GM18499 (cell line): ENCODE data around the gene EPN1.

Source experiments
- ATAC-seq: cut with Tn5 transposase; IDR thresholded peaks from one replicate; pipeline ENCODE4 v1.9.1; 2021; ENCODE audit warnings: moderate number of reproducible peaks; ENCODE audit not compliant: insufficient read depth, unreplicated experiment

The EPN1 gene

GRCh38 chr19:55674841-55675660 lies at the start of gene EPN1:
Gene EPN1, plus strand, starts transcription at chr19:55675226. Its CDS starts 3,402 bp downstream, at chr19:55678628.
- no peak for ATAC-seq

DNA sequence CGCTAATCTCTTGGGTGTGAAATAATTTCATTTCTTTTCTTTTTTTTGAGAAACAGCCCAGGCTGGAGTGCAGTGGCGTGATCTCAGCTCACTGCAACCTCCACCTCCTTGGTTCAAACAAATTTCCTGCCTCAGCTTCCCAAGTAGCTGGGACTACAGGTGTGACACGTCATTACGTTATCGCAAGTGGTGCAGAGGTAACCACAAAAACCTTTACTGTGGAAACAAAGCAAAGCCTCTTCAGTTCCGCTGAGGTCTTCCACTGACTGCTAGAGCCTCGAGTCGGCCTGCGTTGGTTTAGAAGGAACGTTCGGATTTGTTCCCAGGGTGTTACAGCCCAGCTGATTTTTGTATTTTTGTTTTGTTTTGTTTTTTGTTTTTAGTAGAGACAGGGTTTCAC lies 48.7 kb upstream of the EPN1 start:
- no peak for ATAC-seq

DNA sequence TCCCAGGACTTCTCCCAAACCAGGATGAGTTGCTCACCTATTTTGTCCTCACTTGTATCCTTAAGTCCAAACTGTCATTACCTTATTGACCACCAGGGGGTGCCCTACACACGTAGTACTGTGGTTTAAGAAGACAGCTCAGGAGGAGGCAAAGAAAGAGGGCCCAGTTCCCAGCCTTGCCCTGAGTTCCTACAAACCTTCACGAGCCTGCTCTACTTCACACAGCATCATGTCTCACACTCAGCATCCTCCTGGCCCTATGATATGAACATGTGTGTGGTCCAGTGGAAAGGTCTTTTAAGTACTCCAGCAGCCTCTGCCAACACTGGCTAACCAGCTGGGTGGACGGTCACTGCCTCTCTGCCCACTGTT lies 42.6 kb upstream of the EPN1 start:
- no peak for ATAC-seq

- no peak for ATAC-seq
Observed at GRCh38 chr19:55633861-55634260, 41.2 kb upstream of the EPN1 start.

- no peak for ATAC-seq
Observed at GRCh38 chr19:55635334-55635717, 39.7 kb upstream of the EPN1 start.

DNA sequence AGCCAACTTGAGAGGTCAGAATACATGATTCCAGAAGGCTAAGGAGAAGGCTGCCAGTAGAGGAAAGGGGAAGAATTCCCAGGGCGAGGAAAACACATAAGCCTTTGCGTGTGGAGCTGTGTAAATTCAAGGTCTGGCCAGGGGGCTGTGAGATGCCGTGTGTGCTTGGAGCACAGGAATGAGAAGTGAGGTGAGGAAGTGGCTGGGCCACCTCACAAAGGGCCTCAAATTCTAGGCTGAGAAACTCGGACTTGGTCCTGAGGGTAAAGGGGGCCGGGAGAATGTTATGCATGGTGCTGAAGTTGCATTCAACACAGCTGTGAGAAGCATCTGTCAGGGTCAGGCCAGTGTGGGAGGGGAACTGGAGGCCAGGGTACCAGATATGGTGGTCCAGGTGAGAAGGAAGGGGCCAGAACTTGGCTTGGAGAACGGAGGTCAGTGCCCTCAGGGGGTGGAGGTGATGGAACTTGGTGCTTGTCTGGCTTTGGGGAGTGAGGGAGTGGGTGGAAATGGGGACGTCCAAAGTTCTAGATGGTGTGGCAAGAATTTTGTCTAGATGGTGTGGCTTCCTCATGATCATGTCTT lies 39.1 kb upstream of the EPN1 start:
- ATAC-seq = no peak

DNA sequence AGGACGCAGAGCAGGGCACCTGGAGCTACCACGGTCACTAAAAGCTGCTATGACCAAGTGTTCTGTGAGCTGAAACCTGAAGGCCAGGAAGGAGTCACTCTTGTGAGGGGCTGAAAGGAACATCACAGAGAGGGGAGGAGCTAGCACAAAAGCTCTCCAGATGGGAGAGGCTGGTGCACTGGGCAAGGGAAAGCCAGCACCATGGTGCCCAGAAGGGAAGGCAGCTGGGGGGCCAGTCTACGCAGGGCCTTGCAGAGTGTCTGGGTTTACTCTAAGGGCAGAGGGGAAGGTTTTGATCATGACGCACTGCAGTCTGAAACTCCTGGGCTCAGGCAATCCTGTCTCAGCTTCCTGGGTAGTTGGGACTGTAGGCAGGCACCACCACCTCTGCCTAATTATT lies 38.3 kb upstream of the EPN1 start:
- no peak for ATAC-seq

GRCh38 chr19:55637534-55637933 lies 37.5 kb upstream of the EPN1 start:
- no peak for ATAC-seq

DNA sequence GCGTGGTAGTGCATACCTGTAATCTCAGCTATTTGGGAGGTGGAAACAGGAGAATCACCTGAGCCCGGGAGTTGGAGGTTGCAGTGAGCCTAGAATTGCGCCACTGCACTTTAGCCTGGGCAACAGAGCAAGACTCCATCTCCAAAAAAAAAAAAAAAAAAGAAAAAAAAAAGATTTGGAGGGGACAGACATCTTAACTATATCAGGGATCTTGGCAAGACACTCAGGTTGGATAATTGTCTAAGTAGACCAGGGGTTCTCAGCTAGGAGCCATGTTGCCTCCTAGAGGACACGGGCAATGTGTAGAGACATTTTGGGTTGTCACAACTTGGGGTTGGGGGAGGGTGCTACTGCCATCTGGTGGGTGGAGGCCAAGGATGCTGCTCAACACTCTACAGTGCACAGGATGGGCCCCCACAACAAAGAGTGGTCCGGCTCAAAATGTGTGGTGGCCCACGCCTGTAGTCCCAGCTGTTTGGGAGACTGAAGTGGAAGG lies 36.1 kb upstream of the EPN1 start:
- no peak for ATAC-seq

GRCh38 chr19:55640043-55640576 lies 34.9 kb upstream of the EPN1 start:
- ATAC-seq = no peak

DNA sequence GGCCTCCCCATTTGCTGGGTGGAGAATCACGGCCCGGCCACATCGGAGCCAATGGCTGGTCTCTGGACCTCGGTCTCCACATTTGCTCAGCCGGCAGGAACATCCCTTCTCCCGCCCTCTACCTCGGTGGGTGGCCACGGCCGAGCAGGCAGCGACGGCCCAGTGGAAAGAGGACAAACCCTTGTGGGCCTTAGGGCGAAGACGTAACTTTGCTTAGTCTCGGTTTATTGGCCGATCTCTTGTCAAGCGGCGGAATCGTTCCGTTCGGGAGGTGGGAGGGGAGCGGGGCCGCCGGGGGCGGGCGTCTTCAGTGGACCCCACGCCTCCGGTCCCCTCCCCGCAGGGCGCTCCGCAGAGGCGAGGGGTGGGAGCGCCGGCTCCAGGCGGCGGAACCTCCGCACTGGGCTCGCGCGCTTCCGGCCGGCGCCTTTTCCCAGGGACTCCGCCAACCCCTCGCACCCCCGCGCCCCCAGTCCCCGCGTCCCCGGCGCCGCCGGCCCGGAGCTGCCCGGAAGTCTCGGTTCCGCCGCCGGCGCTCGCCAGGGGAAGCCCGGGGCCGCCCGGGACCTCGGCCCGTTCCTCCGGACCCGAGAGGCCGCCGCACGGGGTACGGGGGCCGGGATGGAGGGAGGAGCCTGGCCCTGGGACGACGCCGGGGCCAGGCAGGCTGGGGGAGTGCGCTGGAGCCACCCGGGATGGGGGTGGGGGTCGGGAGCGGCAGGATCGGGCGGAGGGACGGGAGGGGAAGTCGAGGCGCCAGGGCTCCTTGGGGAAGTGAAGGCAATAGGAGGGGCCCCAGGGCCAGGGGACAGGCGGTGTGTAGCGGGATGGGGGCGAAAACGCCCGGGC lies 34.2 kb upstream of the EPN1 start, which contains the start of gene ZNF580:
Gene ZNF580 (plus strand): TSS at position 426 of the 849 bp plus-strand sequence. CDS start 1,507 bp downstream, outside the sequence.
- ATAC-seq = no peak

GRCh38 chr19:55641426-55642152 lies 33.4 kb upstream of the EPN1 start:
- no peak for ATAC-seq

GRCh38 chr19:55642153-55643002 lies 32.6 kb upstream of the EPN1 start:
- no peak for ATAC-seq

DNA sequence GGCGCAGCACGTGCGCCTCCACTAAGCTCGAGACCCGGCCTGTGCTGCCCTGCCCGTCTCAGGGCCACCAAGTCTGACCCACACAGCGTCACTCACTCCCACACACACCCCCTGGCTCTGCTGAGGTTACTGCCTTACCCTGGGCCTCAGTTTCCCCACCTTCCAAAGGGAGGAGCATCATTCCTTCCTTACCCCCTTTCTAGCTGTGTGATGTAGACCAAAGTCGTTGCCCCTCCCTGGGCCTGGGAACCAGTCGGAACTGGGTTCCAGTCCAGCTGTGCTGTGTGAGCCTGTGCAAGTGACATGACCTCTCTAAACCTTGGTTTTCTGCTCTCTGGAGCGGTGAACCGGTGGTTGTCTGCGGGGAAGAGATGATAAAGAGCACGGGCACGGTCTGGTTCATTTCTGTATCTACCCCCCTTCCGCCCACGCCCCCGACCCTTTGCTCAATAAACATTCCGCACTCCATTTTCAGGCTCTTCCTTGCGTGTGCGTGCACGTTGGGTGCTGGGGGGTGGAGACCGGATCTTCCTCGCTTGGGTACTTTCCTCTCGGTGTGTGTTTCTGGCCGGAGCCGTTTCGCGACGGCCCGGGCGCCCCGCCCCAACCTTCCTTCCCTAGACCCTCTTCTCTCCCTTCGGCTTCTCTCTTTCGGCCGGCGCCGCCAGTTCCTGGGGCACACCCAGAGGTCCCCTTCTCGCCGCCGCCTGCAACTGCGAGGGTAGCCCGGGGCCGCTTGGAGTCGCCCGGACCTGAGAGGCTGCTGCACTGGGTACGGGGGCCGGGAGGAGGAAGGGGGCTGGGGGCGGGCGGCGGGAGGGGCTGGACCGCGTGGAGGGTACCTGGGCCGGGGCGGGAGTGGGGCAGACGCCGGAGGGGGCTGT lies 31.8 kb upstream of the EPN1 start, which contains the start of gene ZNF581:
Gene ZNF581 (plus strand): TSS at position 647 of the 884 bp plus-strand sequence. CDS start 923 bp downstream, outside the sequence.
- ATAC-seq = no peak

GRCh38 chr19:55643887-55644176 lies 31.2 kb upstream of the EPN1 start:
- ATAC-seq = no peak

- ATAC-seq = no peak
Observed at GRCh38 chr19:55644191-55644833, 30.7 kb upstream of the EPN1 start.

DNA sequence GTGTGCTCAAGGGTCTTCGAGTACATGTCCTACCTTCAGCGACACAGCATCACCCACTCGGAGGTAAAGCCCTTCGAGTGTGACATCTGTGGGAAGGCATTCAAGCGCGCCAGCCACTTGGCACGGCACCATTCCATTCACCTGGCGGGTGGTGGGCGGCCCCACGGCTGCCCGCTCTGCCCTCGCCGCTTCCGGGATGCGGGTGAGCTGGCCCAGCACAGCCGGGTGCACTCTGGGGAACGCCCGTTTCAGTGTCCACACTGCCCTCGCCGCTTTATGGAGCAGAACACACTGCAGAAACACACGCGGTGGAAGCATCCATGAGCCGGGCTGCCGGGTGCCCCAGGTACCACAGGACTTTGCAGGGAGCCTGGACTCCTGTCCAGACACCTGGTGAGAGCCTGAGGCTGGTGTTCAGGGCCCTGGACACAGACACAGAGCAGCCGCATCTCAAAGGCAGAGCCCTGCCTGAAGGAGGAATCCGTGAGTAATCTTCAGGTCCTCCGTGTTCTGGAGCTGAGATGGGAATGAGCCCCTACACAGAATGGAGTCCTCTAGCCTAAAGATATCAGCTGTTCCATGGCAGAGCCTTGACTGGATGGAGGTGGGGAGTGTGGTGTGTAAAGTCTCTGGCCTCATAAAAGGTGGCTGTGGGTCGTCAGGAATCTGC lies 30.0 kb upstream of the EPN1 start:
- ATAC-seq = no peak
